C1 segment of cervical spinal cord (tissue), 14 donors: ENCODE results near the gene MYO18A.

Experiments
- DNase-seq, 14 donors: peaks; one replicate each; lab custom pipeline; 2025; lab: John Stamatoyannopoulos, UW

MYO18A gene

GRCh38 chr17:29124925-29125273 lies 55.3 kb downstream of the MYO18A start:
- no peak for DNase-seq

- peak in 6 of 14 donors; percentile 7 to 51 (median 17) for DNase-seq
Measured at GRCh38 chr17:29124135-29124924, 55.9 kb downstream of the MYO18A start.

DNA sequence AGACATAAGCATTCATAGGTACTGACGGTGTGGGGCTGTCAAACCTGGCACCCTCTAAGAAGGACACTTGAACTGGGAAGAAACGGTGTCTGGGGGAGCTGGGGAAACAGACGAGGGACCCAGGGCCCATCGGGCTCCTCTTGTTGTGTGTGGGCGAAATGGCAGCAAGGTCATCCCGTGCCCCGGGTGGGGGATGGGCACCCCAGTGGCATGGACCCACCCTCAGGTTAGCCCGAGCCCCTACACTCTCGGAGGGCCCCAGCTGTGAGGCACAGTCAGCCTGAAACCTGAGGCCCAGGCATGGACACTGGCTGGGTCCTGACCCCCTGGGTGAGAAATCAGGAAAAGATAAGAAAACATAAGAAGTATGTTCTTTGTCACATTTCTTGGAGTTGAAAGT lies 57.1 kb downstream of the MYO18A start:
- DNase-seq, result no peak

- no peak for DNase-seq
Measured at GRCh38 chr17:29121442-29121841, 58.8 kb downstream of the MYO18A start.

- DNase-seq, result no peak
Measured at GRCh38 chr17:29120433-29120832, 59.8 kb downstream of the MYO18A start.

- DNase-seq, result no peak
Measured at GRCh38 chr17:29119265-29119664, 60.9 kb downstream of the MYO18A start.

DNA sequence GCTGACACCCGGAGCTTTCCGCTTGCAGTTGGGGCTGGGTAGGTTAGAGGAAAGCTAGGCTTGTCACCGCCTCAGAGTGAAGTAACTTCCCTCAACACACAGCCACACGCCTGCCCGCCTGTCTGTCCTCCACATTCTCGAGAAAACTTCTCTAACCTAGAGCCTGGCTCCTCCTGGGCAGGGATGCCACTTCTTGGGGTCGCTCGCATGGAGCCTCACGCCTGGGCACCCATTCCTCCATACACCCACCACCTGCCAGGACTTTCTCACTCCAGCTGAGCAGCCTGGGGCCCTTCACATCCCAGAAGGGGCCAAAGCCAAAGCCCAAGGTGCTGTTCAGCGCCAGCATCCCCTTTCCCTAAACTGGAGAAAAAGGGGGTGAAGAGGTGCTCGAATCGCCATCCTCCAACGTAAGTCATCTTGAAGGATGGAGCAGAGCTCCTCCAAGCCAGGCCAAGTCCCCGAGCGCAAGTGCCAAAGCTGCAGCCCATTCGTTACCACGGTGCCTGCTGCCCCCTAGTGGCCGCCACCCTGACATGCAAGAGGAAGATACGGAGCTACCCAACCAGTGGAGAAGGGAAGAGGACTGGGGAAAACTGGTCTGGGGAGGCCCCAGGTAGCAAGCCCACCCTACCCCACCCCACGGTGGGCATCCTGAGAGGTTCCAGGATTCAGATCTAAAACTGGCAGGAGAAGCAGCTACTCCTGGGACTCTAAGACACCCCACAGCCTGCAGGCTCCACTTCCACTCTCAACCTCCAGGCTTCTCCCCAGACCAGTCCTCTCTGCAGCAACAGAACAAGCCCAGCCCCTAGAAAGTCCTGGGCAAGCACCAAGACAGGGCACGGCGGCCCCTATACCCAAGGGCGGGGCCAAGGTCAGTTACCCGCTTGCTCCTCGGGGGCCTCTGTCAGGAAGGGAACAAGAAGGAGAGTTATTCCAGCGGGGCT lies 63.1 kb downstream of the MYO18A start:
- DNase-seq, result peak in 12 of 14 donors; percentile 20 to 82 (median 54)

DNA sequence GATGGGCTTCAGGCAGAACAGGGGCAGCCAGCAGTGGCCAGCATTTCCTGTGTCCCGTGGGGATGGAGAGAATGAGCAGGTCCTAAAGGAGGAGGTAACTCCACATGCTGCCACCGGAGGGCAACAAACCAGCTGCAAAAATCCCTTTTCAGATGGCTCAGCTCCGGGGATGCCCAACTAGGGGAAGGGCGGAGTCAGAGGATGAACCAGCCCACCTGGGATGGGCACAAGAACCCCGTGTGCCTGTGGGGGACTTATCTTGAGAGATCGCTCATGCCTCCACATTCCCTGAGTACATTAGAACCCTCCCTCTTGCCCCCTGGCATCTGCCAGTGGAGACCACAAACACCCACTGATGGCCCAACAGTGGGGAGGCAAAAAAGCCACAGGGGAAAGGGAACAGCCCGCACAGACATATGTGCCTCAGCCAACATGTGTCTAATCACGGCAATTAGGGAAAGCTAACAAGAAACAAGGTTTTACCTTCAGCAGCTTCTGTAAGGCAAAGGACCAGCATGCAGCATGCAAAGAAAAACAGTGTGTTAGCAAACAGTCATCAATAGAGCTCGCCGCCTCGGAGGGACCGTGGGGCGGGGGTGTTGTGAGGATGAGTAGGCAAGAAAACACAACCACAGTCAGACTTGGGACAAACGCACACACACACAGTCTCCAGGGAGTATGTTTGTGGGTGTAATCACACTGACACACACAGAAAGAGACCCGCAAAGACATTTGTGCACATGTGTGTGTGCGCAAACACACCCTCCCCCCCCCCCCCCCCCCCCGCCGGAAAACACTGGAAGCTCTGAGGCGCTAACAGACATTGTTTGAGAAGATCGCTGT lies 64.0 kb downstream of the MYO18A start:
- peak in 3 of 14 donors; percentile 25 to 37 (median 31) for DNase-seq

DNA sequence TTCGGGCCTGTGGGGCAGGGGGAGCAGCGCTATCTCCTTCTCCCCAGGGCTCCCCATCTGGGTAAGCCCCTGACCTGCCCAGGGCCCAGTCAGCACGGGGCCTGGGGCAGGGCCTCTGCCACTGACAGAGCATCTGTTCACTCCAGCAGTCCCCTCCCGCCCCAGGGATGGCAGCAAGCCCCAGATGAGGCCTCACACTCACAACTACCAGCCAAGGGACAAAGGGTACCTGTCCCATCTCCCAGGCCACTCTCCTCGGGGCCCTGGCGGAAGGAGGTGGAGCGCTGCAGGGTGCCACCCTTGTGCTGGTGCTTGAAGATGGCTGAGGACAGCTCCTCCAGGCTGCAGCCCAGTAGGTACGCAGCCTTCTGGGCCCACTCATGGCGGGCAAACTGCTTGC lies 64.8 kb downstream of the MYO18A start:
- no peak for DNase-seq

DNA sequence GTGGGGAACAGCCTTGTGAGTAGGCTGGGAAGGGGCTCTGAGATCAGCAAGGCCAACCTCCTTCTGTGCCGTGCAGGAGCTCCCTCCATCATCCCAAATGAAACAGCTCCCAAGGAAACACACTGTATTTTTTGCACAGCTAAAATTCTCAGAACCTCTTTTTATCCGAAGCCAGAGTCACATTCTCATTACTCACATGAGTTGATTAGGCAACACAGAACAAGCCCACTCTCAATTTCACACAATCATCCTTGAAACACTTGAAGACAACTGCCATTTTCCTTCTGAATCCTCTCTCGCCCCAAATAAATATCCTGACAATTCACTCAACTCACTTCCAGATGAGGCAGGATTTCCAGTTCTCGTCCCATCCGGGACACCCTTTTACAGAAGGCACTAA lies 66.1 kb downstream of the MYO18A start:
- no peak for DNase-seq

DNA sequence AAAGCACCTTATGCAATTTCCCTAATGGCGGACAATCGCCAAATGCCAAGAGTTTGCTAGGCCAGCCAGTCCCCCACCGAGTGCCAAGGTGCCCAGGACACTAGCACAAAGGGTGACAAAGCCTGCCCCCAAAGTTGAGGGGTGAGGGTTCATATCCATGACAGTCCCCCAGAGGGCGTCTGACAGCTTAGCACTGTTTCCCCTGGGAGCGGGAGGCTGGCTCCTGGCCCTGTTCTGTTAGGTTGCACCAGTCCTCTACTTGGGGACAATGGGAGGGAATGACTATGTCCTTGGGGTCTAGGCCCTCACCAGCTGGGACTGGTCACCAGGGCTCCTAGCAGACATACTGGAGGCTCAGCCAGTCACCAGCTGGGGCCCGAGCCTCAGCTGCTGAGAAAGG lies 66.9 kb downstream of the MYO18A start:
- DNase-seq, result peak in 1 of 14 donors; percentile 49

GRCh38 chr17:29112771-29113295 lies 67.4 kb downstream of the MYO18A start:
- peak in 9 of 14 donors; percentile 11 to 79 (median 23) for DNase-seq

DNA sequence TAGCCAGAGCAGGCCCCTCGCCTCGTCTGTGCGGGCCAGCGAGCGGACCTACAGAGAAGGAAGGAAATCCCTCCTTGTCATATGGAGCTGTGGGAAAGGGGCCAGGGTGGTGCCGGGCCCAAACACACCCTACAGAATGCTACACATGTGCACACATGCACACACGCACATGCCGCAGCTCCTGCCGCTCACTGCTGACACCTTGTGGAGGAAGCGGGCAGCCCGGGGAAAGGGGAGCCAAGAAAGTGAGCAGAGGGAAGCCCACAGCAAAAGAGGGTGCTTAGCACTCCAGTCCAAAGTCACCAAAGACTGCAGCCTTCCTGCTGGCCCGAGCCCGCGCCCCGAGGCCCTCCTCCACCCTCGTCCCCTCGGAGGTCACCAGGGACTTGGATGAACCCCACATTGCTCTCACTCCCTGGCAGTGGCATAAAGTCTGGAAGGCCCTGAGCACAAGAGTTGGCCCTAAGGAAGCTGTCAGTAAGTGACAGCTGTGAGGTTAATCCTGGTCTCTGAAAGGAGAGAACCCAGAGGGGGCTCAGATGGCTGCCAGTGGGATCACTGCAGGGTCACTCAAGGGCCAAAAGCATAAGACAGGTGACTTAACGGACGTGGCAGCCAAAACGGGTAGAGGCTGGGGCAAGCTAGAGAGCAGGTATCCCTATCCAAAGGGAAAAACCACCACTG lies 68.2 kb downstream of the MYO18A start:
- peak in 9 of 14 donors; percentile 14 to 72 (median 40) for DNase-seq

DNA sequence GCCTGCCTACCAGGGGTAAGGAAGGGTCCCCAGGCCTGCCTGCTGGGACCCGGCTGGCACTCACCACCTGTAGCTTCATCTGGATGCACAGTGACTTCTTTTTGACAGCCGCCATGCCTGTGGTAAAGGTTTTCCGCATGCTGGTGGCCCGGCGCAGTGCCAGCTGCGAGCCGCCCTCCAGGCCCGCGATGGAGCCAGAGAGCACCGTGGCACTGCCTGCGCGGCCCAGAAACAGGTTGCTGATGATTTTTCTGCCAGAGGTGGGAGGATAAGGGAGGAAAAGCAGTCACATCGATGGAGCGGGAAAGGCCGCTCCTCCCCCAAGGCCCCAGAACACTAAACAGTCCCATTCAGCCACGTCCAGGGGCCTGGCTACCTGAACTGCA lies 69.8 kb downstream of the MYO18A start:
- peak in 1 of 14 donors; percentile 54 for DNase-seq

DNA sequence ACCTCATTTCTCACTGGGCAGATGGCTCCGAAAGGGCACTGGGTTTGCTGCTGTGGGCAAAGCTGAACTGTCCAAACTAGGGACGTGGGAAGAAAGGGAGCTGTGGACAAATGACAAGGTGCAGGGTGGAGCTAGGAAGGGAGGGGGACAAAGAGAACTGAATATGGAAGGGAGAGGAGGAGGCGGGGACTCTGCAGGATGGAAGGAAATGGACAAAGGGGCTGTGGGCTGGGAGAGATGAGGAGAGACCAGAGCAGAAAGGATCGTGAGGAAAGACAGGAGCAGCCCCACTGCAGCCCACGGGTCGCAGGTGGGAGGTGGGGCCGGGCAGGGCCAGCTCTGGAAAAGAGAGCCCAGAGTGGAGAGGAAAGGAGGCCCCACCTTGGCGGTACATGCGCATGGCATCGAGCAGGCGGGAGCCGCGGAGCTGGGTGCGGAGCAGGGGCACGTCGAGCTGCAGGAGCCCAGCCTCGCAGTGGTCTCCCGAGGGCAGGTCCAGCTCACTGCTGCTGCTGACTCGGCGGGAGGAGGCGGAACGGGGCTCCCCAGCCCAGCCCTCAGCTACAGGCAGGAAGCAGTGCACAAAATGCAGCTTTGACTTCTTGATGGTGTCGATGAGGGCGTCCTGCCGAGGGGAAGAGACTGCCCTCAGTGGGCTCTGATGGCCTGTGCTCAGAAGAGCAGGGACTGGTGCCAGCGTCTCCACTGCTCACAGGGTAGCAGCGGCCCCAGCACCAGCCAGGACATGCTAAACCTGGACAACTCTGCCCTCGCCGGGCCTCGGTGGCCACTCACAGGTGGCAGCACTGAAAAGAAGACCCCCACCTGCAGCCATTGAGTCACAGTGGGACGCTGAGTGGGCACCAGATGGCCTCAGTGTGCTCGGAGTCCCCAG lies 70.5 kb downstream of the MYO18A start:
- DNase-seq, result peak in 1 of 14 donors; percentile 54

DNA sequence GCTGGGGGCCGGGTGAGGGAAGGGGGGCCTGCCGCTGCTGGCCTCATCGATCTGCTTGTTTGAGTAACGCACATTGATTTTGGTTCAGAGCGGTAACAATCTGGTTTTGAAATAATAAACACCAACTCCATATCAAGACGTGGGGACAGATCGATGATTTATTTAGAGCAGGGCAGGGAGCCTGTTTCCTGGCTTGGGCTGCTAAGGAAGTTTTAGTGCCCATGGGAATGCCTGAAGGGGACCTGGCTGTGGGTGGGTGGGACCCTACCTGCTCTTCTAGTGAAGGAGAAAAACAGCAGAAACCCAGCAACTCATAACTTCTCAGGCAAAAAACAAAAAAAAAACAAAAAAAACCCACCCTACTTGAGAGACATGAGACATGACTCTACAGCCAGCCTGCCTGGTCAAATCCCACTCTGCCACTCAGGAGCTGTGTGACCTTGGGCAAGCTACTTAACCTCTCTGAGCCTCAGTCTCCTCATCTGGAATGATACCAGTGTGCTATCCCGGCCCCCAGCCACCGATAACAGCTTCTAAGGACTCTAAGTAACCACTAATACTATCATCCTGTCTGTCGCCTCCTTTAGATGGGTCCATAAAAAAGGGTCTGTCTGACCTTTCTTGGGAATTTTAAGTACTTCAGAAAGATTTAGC lies 71.2 kb downstream of the MYO18A start:
- DNase-seq, result no peak

GRCh38 chr17:29107933-29108822 lies 72.0 kb downstream of the MYO18A start:
- DNase-seq, result no peak

- DNase-seq, result peak in 5 of 14 donors; percentile 15 to 47 (median 19)
Measured at GRCh38 chr17:29107084-29107483, 73.1 kb downstream of the MYO18A start.
